ENCODE measurements around the gene PCDHGA9.
A peak's percentile ranks its signal among the peaks of the same experiment; 100 is the strongest.
"Not testable (repeated sequence)": the region's sequence is repeated elsewhere in the genome, so short reads cannot be mapped to it uniquely, and the experiment has no call there.

PCDHGA9 gene

DNA sequence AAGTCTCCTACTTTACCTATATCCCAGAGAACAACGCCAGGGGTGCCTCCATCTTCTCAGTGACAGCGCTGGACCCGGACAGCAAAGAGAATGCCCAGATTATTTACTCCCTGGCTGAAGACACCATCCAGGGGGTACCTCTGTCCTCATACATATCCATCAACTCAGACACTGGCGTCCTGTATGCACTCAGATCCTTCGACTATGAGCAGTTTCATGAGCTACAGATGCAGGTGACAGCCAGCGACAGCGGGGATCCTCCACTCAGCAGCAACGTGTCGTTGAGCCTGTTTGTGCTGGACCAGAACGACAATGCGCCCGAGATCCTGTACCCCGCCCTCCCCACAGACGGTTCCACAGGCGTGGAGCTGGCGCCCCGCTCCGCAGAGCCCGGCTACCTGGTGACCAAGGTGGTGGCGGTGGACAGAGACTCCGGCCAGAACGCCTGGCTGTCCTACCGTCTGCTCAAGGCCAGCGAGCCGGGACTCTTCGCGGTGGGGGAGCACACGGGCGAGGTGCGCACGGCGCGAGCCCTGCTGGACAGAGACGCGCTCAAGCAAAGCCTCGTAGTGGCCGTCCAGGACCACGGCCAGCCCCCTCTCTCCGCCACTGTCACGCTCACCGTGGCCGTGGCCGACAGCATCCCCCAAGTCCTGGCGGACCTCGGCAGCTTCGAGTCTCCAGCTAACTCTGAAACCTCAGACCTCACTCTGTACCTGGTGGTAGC is 12.1 kb downstream of the PCDHGA9 start:
- not testable (repeated sequence) for DNase-seq

DNA sequence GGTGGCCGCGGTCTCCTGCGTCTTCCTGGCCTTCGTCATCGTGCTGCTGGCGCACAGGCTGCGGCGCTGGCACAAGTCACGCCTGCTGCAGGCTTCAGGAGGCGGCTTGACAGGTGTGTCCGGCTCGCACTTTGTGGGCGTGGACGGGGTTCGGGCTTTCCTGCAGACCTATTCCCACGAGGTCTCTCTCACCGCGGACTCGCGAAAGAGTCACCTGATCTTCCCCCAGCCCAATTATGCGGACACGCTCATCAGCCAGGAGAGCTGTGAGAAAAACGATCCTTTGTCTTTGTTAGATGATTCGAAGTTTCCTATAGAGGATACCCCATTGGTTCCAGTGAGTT is 12.7 kb downstream of the PCDHGA9 start:
- not testable (repeated sequence) for DNase-seq

DNA sequence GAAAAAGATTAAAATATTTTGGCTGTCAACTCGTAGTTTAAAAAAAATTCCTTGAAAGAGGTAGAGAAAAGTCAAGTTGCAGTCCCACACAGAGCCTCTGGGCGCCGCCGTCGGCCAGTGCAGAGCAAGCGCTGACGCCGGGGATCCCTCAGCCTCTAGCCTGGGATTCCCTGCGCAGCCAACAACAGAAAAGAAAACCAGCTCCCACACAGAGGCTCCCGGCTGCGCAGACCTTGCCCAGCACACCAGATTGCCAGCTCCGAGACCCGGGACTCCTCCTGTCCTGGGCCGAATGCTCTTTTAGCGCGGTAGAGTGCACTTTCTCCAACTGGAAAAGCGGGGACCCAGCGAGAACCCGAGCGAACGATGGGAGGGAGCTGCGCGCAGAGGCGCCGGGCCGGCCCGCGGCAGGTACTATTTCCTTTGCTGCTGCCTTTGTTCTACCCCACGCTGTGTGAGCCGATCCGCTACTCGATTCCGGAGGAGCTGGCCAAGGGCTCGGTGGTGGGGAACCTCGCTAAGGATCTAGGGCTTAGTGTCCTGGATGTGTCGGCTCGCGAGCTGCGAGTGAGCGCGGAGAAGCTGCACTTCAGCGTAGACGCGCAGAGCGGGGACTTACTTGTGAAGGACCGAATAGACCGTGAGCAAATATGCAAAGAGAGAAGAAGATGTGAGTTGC is 15.1 kb downstream of the PCDHGA9 start, which contains the start of gene PCDHGB7:
Gene PCDHGB7 (plus strand): TSS at position 184 of the 679 bp plus-strand sequence. CDS start 183 bp downstream, at position 367.
- peak; percentile 15 for DNase-seq

DNA sequence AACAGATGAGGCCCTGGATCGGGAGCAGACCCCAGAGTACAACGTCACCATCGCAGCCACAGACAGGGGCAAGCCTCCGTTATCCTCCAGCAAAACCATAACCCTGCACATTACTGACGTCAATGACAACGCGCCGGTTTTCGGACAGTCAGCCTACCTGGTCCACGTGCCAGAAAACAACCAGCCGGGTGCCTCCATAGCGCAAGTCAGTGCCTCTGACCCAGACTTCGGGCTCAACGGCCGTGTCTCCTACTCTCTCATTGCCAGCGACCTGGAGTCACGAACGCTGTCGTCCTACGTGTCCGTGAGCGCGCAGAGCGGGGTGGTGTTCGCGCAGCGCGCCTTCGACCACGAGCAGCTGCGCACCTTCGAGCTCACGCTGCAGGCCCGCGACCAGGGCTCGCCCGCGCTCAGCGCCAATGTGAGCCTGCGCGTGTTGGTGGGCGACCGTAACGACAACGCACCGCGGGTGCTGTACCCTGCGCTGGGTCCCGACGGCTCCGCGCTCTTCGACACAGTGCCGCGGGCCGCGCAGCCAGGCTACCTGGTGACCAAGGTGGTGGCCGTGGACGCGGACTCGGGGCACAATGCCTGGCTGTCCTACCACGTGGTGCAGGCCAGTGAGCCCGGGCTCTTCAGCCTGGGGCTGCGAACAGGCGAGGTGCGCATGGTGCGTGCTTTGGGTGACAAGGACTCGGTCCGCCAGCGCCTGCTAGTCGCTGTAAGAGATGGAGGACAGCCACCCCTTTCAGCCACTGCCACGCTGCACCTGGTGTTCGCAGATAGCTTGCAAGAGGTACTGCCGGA is 16.7 kb downstream of the PCDHGA9 start:
- no peak for DNase-seq

DNA sequence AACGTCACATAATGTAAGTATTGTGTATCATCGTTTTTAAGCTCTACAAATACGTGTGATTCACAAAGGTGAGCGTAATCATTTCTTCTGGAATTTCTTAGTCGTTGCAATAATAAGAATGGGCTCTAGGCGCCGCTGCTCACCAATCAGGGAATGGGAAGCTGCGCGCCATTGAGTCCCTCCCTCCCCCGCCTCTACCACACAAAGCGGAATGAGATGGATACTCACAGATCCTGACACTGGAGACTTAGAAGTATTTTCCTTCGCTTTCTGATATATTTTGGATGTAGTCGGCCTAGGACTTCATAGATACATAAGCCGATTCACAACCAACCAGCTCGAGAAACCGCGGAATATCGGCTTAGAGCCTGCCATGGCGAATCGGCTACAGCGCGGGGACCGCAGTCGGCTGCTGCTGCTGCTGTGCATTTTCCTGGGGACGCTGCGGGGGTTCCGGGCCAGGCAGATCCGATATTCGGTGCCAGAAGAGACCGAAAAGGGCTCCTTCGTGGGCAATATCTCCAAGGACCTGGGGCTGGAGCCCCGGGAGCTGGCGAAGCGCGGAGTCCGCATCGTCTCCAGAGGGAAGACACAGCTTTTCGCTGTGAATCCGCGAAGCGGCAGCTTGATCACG is 18.4 kb downstream of the PCDHGA9 start, which contains the start of gene PCDHGA11:
Gene PCDHGA11 (plus strand): TSS at position 197 of the 634 bp plus-strand sequence. CDS start 177 bp downstream, at position 374.
- peak; percentile 17 for DNase-seq

DNA sequence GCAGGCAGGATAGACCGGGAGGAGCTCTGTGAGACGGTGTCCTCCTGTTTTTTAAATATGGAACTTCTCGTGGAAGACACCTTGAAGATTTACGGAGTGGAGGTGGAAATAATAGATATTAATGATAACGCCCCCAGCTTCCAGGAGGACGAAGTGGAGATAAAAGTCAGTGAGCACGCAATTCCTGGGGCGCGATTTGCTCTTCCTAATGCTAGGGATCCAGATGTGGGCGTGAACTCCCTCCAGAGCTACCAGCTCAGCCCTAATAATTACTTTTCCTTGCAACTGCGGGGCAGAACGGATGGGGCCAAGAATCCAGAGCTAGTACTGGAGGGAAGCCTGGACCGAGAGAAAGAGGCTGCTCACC is 18.9 kb downstream of the PCDHGA9 start:
- no peak for DNase-seq

DNA sequence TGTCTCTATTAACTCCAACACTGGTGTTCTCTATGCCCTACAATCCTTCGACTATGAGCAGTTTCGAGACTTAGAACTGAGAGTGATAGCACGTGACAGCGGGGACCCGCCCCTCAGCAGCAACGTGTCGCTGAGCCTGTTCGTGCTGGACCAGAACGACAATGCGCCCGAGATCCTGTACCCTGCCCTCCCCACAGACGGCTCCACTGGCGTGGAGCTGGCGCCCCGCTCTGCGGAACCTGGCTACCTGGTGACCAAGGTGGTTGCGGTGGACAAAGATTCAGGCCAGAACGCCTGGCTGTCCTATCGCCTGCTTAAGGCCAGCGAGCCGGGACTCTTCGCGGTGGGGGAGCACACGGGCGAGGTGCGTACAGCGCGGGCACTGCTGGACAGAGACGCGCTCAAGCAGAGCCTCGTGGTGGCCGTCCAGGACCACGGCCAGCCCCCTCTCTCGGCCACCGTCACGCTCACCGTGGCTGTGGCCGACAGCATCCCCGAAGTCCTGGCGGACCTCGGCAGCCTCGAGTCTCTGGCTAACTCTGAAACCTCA is 20.2 kb downstream of the PCDHGA9 start:
- DNase-seq: no peak

DNA sequence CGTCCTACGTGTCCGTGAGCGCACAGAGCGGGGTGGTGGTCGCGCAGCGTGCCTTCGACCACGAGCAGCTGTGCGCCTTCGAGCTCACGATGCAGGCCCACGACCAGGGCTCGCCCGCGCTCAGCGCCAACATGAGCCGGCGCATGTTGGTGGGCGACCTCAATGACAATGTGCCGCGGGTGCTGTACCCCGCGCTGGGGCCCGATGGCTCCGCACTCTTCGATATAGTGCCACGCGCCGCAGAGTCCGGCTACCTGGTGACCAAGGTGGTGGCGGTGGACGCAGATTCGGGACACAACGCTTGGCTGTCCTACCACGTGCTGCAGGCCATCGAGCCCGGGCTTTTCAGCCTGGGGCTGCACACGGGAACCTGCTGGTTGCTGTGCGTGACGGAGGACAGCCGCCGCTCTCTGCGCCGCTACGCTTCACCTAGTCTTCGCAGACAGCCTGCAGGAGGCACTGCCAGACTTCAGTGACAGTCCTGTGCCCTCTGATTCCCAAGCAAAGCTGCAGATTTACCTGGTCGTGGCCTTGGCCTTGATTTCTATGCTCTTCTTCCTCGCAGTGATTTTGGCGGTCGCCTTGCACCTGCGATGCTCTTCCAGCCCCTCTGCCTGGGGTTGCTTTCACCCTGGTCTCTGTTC is 25.3 kb downstream of the PCDHGA9 start:
- DNase-seq: no peak

DNA sequence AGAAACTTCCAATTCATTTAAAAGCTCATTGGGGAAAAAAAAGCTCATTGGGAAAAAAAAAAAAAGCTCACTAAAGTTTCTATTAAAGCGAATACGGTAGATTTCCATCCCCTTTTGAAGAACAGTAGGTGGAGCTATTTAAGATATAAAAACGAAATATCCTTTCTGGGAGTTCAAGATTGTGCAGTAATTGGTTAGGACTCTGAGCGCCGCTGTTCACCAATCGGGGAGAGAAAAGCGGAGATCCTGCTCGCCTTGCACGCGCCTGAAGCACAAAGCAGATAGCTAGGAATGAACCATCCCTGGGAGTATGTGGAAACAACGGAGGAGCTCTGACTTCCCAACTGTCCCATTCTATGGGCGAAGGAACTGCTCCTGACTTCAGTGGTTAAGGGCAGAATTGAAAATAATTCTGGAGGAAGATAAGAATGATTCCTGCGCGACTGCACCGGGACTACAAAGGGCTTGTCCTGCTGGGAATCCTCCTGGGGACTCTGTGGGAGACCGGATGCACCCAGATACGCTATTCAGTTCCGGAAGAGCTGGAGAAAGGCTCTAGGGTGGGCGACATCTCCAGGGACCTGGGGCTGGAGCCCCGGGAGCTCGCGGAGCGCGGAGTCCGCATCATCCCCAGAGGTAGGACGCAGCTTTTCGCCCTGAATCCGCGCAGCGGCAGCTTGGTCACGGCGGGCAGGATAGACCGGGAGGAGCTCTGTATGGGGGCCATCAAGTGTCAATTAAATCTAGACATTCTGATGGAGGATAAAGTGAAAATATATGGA is 27.9 kb downstream of the PCDHGA9 start, which contains the start of gene PCDHGA12:
Gene PCDHGA12 (plus strand): TSS at position 176 of the 782 bp plus-strand sequence. CDS start 253 bp downstream, at position 429.
- peak; percentile 4 for DNase-seq

DNA sequence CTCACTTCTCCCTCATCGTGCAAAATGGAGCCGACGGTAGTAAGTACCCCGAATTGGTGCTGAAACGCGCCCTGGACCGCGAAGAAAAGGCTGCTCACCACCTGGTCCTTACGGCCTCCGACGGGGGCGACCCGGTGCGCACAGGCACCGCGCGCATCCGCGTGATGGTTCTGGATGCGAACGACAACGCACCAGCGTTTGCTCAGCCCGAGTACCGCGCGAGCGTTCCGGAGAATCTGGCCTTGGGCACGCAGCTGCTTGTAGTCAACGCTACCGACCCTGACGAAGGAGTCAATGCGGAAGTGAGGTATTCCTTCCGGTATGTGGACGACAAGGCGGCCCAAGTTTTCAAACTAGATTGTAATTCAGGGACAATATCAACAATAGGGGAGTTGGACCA is 28.7 kb downstream of the PCDHGA9 start:
- DNase-seq: no peak

DNA sequence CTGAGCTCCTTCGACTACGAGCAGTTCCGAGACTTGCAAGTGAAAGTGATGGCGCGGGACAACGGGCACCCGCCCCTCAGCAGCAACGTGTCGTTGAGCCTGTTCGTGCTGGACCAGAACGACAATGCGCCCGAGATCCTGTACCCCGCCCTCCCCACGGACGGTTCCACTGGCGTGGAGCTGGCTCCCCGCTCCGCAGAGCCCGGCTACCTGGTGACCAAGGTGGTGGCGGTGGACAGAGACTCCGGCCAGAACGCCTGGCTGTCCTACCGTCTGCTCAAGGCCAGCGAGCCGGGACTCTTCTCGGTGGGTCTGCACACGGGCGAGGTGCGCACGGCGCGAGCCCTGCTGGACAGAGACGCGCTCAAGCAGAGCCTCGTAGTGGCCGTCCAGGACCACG is 29.7 kb downstream of the PCDHGA9 start:
- DNase-seq: not testable (repeated sequence)

GRCh38 chr5:141432726-141433125 is 30.1 kb downstream of the PCDHGA9 start:
- DNase-seq: not testable (repeated sequence)

GRCh38 chr5:141434006-141434405 is 31.4 kb downstream of the PCDHGA9 start:
- no peak for DNase-seq

- no peak for DNase-seq
Measured at GRCh38 chr5:141437221-141437620, 34.6 kb downstream of the PCDHGA9 start.

DNA sequence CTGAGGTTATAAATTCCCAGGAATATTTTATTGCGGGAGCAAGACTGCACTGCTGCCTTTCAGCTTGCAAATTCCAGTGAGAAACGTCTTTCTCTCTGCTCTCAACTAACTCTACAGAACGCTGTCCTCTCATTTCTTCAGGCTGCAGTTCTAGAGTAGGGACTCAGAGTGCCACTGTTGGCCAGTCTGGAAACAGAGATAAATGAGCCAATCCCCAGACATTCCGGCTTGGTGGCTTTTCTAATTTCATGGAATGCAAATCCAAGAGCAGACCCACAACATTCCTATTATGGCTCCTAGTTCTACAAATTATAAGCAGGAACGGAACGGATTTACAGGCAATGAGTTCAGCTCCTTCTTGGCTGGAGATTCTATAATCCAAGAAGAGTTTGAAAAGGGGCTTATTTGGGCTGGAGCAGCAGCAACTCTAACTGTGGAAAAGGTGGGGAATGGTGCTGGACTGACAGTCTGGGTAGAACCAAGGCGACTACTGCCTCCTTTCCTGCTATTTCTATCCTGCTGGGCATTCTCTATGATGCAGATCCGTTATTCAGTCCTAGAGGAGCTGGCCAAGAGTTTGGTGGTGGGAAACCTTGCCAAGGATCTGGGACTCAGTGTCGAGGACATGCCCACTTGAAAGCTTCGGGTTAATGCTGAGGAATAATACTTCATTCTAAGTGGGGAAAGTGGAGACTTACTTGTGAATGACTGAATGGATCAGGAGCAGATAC is 37.0 kb downstream of the PCDHGA9 start:
- no peak for DNase-seq

DNA sequence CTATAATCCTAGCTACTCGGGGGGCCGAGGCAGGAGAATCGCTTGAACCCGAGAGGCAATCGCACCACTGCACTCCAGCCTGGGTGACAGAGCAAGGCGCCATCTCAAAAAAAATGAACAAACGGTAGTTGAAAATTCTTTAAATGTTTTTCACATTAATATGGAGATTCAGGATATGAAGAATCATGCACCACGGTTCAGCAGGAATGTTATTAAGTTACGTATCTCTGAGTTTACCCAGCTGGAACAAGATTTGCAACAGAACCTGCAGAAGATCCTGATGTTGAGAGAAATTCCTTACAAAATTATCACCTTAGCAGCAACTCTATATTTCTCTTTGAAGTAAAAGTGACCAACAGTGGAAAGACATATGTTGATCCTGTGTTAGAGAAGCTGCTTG is 37.8 kb downstream of the PCDHGA9 start:
- no peak for DNase-seq

DNA sequence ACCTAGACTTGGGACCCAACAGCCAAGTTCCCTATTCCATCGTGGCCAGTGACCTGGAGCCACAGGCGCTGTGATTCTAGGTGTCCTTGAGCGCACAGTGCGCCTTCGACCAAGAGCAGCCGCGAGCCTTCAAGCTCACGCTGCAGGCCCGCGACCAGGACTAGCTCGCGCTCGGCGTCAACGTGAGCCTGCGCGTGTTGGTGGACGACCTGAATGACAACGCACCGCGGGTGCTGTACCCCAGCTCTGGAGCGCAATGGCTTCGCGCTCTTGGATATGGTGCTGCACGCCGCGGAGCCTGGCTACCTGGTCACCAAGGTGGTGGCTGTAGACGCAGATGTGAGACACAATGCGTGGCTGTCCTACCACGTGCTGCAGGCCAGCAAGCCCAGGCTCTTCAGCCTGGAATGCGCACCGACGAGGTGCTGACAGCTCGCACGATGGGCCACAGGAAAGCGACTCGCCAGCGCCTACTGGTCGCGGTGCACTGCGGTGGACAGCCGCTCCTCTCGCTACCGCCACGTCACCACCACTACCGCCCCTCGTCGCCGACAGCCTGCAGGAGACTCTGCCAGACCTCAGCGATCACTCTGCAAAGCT is 39.1 kb downstream of the PCDHGA9 start:
- no peak for DNase-seq

Data from NCI-H69 (cell line).